Panc1 (cell line): Measurements from ENCODE around the gene NMRAL1.

ENCODE experiments used
- CTCF ChIP-seq: fragments of 450-650 bp; IDR thresholded peaks from 2 replicates; pipeline ENCODE4 v1.5.1; 2017; ENCODE audit warnings: mild to moderate bottlenecking
- POLR2AphosphoS5 ChIP-seq: IDR thresholded peaks from 2 replicates; pipeline ENCODE4 v1.6.1; 2012; ENCODE audit warnings: mild to moderate bottlenecking, low read depth, low read length, moderate library complexity
- REST ChIP-seq, 2 experiments: IDR thresholded peaks; 2 replicates each; pipeline ENCODE4 v1.6.1; 2011 to 2012; ENCODE audit warnings: low read depth in 2 of 2, control low read depth in 1 of 2, low read length in 1 of 2, mild to moderate bottlenecking in 1 of 2, moderate library complexity in 1 of 2; ENCODE audit not compliant: insufficient read depth in 1 of 2
- SIN3A ChIP-seq: IDR thresholded peaks from 2 replicates; pipeline ENCODE4 v1.6.1; 2012; ENCODE audit warnings: low read depth, mild to moderate bottlenecking, low read length, moderate library complexity, borderline replicate concordance; ENCODE audit not compliant: insufficient read depth
- TCF7L2 ChIP-seq: IDR thresholded peaks from 2 replicates; pipeline ENCODE4 v1.6.1; 2011; ENCODE audit warnings: mild to moderate bottlenecking, low read depth, low read length, inconsistent platforms

- TF ChIP-seq CTCF (no peak), POLR2AphosphoS5 (no peak), SIN3A (no peak), REST (IDR thresholded peaks at IDR 0.05; ENCODE audit: insufficient read depth in 1 of 2, low read depth in 2 of 2, low read length in 1 of 2) (no peak), TCF7L2 (no peak)
Measured at GRCh38 chr16:4519274-4520058, 45.0 kb upstream of the NMRAL1 start.
